Activated CD4-positive, alpha-beta T cell treated with anti-CD3 and anti-CD28 coated beads for 36 hours (primary cell): ENCODE measurements around the gene TTC23. TPM values are rescaled to one million over a fixed set of nuclear protein-coding genes. Genes with fewer than 3 reads are reported as not detected.

Experiments used
- total RNA-seq, 2 experiments: library from RNA; stranded (reverse); gene quantifications; one replicate each; pipeline ENCODE4 v1.2.3, GENCODE V29; 2021

The TTC23 gene
- total RNA-seq, 2 experiments from 2014 or later = 5.5 to 9.0 TPM

Other genes starting within 250 kb of the TTC23 start
- not detected for gene PGPEP1L, start 241.8 kb downstream of the TTC23 start, total RNA-seq
- gene SYNM, start 144.5 kb downstream of the TTC23 start, total RNA-seq = under 1 TPM; 0.09 to 0.14 TPM
- 10 to 100 TPM; 15.2 to 18.2 TPM for gene LRRC28, start 1.9 kb upstream of the TTC23 start, total RNA-seq